ENCODE data around the gene SCYGR3. TPM values are rescaled to one million over a fixed set of nuclear protein-coding genes. Genes with fewer than 3 reads are reported as not detected.

SCYGR3 gene
- total RNA-seq, 1 experiment from 2014 or later, result not detected

DNA sequence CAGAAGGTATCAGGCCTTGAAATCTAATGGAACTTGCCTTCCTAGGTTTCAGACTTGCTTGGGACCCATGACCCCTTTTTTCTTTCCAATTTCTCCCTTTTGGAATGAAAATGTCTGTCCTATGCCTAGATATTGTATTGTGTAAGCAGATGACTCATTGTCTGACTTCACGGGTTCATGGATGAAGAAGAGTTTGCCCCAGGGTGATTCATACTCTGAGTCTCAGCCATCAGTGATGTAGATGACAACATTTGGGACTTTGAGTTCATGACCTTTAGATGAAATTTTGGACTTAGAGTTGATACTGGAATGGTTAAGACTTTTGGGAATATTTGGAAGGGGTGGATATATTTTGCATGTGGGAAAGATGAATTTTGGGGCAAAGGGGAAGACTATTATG lies 40.8 kb upstream of the SCYGR3 start:
- TF ChIP-seq, protein P1, sequence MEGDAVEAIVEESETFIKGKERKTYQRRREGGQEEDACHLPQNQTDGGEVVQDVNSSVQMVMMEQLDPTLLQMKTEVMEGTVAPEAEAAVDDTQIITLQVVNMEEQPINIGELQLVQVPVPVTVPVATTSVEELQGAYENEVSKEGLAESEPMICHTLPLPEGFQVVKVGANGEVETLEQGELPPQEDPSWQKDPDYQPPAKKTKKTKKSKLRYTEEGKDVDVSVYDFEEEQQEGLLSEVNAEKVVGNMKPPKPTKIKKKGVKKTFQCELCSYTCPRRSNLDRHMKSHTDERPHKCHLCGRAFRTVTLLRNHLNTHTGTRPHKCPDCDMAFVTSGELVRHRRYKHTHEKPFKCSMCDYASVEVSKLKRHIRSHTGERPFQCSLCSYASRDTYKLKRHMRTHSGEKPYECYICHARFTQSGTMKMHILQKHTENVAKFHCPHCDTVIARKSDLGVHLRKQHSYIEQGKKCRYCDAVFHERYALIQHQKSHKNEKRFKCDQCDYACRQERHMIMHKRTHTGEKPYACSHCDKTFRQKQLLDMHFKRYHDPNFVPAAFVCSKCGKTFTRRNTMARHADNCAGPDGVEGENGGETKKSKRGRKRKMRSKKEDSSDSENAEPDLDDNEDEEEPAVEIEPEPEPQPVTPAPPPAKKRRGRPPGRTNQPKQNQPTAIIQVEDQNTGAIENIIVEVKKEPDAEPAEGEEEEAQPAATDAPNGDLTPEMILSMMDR (conservative IDR thresholded peaks at IDR 0.05), result no peak
- no peaks in the 10 kb centered on the region for H3K27me3 Mint-ChIP-seq (ENCODE audit: low read depth)
- H3K27ac Mint-ChIP-seq, result no peak overlapping the region

More for the DNA sequence above, 40.8 kb upstream of the SCYGR3 start:
- Histone ChIP-seq H3T11ph (ENCODE audit: low read length) (no peak overlapping the region), H3K23ac (ENCODE audit: insufficient read length, low read depth, low read length) (no peak overlapping the region), H3K4ac (ENCODE audit: low read depth, low read length) (no peak overlapping the region), H3K4me2 (ENCODE audit: insufficient read depth, insufficient read length, low read length) (no peak overlapping the region), H2BK20ac (ENCODE audit: low read depth, low read length, poor library complexity, severe bottlenecking) (no peak overlapping the region), H3K79me1 (ENCODE audit: insufficient read depth, low read depth, low read length, poor library complexity, severe bottlenecking) (no peaks in the 10 kb centered on the region), H2BK12ac (ENCODE audit: insufficient read length, low read depth, low read length) (no peak overlapping the region), H2BK120ac (ENCODE audit: low read depth, low read length, poor library complexity, severe bottlenecking) (no peak overlapping the region), H2AFZ (ENCODE audit: low read length) (no peak overlapping the region), H3K9me3 (ENCODE audit: control insufficient read depth, low read depth, low read length) (no peaks in the 10 kb centered on the region), H2AK5ac (ENCODE audit: insufficient read length, low read length) (no peak overlapping the region), H2BK5ac (ENCODE audit: insufficient read length, low read length) (no peak overlapping the region), H3K14ac (ENCODE audit: insufficient read depth, low read length) (no peak overlapping the region), H3K23me2 (ENCODE audit: insufficient read length, low read depth, low read length, poor library complexity, severe bottlenecking) (no peaks in the 10 kb centered on the region), H4K20me1 (ENCODE audit: control insufficient read depth, insufficient read depth, insufficient read length) (no peaks in the 10 kb centered on the region), H3K4me1 (ENCODE audit: insufficient read depth, low read length) (no peaks in the 10 kb centered on the region), H3K27me3 (ENCODE audit: insufficient read depth, low read length) (no peaks in the 10 kb centered on the region), H3K79me2 (ENCODE audit: insufficient read depth, low read length) (no peaks in the 10 kb centered on the region), H4K91ac (ENCODE audit: insufficient read length, low read depth, low read length) (no peak overlapping the region), H4K8ac (replicated peaks; ENCODE audit: insufficient read length, low read depth, low read length) (no peak overlapping the region), H3K56ac (ENCODE audit: insufficient read length, low read depth, low read length) (no peak overlapping the region), H4K5ac (ENCODE audit: insufficient read length, low read depth, low read length) (no peak overlapping the region), H3K18ac (ENCODE audit: insufficient read length, low read depth, low read length) (no peak overlapping the region), H3K9ac (ENCODE audit: extremely low read depth, insufficient read length, low read length) (no peak overlapping the region), H3K27ac (ENCODE audit: insufficient read length, low read depth, low read length) (no peak overlapping the region), H2BK15ac (ENCODE audit: low read depth, low read length) (no peak overlapping the region)
- no peaks in the 10 kb centered on the region for H3K36me3 Mint-ChIP-seq (ENCODE audit: insufficient read depth in 1 of 3, low read depth in 3 of 3)
- DNase-seq, result no peak
- H3K9me3 Mint-ChIP-seq, result no peaks in the 10 kb centered on the region
- no CpG with 5 or more reads among the region's 1 CpG for WGBS (ENCODE audit: extremely low coverage, insufficient read length, low lambda C conversion rate)
- no peaks in the 10 kb centered on the region; a peak in 2 of 4 replicates for H3K4me1 Mint-ChIP-seq
- H3K4me3 Mint-ChIP-seq, result no peak overlapping the region
